ENCODE measurements around the gene ANGEL1. TPM values are rescaled to one million over a fixed set of nuclear protein-coding genes. Genes with fewer than 3 reads are reported as not detected.

Gene ANGEL1
- total RNA-seq, 1 experiment from 2014 or later, result 9.2 TPM

- DNase-seq (no peak), ATAC-seq (no peak)
- BruUV-seq (replicated peaks), result no TSS peak
- Histone ChIP-seq H3K4me3 (ENCODE audit: low read length) (no peak overlapping the region), H3K27me3 (ENCODE audit: low read length) (peaks cover 4% of the 10 kb centered on the region; the same call in 1 of the 2 replicates), H2AFZ (ENCODE audit: low read length) (no peak overlapping the region), H3K79me2 (ENCODE audit: low read length) (no peaks in the 10 kb centered on the region), H3K36me3 (ENCODE audit: low read depth, low read length) (no peaks in the 10 kb centered on the region), H3K4me1 (ENCODE audit: insufficient read depth, low read length) (peaks cover 11% of the 10 kb centered on the region), H3F3A (ENCODE audit: low read length, unreplicated experiment) (no peaks in the 10 kb centered on the region), H3K4me2 (ENCODE audit: low read length) (no peak overlapping the region), H3K9me2 (replicated peaks; ENCODE audit: low read length) (no peaks in the 10 kb centered on the region), H3K9me3 (ENCODE audit: low read length) (no peaks in the 10 kb centered on the region), H4K20me1 (ENCODE audit: low read length) (no peaks in the 10 kb centered on the region), H3K27ac (ENCODE audit: low read length) (no peak overlapping the region), H3K9ac (ENCODE audit: low read length) (no peak overlapping the region)
- intact Hi-C loops (cut with micrococcal nuclease), result no loop called here
- POLR2A ChIA-PET (ENCODE audit: unreplicated experiment), result no interaction called here
- CTCF ChIA-PET, result interaction anchor here (1.2 kb wide), 1 partner anchor 66 kb away, joined by 3 read pairs; no protein-coding TSS in a partner anchor
- no peak for TF ChIP-seq CTCF (conservative IDR thresholded peaks at IDR 0.05; ENCODE audit: low read depth, low read length)
Observed at GRCh38 chr14:76775695-76776427, 36.8 kb downstream of the ANGEL1 start.

GRCh38 chr14:76774821-76775694 is 37.6 kb downstream of the ANGEL1 start:
- Histone ChIP-seq H3K4me1 (ENCODE audit: insufficient read depth, low read length) (peaks cover 11% of the 10 kb centered on the region), H3K4me3 (ENCODE audit: low read length) (no peak overlapping the region), H4K20me1 (ENCODE audit: low read length) (no peaks in the 10 kb centered on the region), H3K9me2 (replicated peaks; ENCODE audit: low read length) (no peaks in the 10 kb centered on the region), H3K36me3 (ENCODE audit: low read depth, low read length) (no peaks in the 10 kb centered on the region), H3K27ac (ENCODE audit: low read length) (no peak overlapping the region), H3K9me3 (ENCODE audit: low read length) (no peaks in the 10 kb centered on the region), H2AFZ (ENCODE audit: low read length) (no peak overlapping the region), H3K9ac (ENCODE audit: low read length) (no peak overlapping the region), H3F3A (ENCODE audit: low read length, unreplicated experiment) (no peaks in the 10 kb centered on the region), H3K27me3 (ENCODE audit: low read length) (peaks cover 5% of the 10 kb centered on the region; the same call in 1 of the 2 replicates), H3K79me2 (ENCODE audit: low read length) (no peaks in the 10 kb centered on the region), H3K4me2 (ENCODE audit: low read length) (no peak overlapping the region)
- no peak for ATAC-seq
- no peak for DNase-seq
- TF ChIP-seq EZH2phosphoT487 (IDR thresholded peaks at IDR 0.05; ENCODE audit: borderline replicate concordance, low read length) (no peak), CTCF (conservative IDR thresholded peaks at IDR 0.05; ENCODE audit: low read depth, low read length) (no peak), EZH2 (IDR thresholded peaks at IDR 0.05; ENCODE audit: low read length, unreplicated experiment) (no peak)
- POLR2A ChIA-PET (ENCODE audit: unreplicated experiment), result no interaction called here
- CTCF ChIA-PET, result no interaction called here
- intact Hi-C loops (cut with micrococcal nuclease), result no loop called here
- BruUV-seq (replicated peaks), result no TSS peak
